Measurements from ENCODE around the gene ATP10B.

Gene ATP10B

DNA sequence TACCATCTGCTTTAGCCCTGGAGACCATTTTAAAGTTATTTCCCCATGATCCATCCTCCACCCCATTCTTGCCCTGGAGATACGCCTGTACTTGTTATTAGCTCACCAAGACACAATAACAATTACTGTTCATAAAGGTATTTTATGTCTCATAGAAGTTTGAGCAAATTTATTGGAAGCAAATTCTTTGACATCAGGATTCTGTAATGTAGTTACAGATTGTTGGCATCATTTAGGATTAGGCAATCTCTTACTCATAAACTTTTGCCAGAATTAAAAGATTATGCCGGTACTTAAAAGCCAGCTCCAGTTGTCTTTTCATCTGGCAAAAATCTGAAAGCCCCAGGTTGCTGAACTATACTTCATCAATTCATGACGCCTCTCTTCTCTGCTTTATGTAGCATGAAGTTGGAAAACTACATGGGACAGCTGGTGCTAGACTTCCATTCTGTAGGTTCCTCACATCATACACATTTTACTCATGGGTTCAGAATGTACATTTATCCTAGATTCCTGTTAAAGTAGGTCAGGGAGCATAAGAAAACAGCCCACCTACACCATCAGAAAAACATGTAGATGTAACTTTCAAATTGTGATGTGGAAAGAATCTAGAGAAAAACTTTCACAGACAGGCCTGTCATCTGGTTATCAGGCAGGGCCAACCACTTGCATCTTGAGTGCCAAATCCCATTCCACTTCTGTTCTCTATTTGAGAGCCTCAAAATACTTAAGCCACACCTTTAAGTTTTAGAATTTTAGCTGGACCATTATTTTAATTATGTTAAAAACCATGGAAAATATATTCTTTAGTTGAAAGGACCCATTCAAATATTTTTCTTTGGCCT is 14.0 kb downstream of the ATP10B start:
- TF ChIP-seq, protein P1, sequence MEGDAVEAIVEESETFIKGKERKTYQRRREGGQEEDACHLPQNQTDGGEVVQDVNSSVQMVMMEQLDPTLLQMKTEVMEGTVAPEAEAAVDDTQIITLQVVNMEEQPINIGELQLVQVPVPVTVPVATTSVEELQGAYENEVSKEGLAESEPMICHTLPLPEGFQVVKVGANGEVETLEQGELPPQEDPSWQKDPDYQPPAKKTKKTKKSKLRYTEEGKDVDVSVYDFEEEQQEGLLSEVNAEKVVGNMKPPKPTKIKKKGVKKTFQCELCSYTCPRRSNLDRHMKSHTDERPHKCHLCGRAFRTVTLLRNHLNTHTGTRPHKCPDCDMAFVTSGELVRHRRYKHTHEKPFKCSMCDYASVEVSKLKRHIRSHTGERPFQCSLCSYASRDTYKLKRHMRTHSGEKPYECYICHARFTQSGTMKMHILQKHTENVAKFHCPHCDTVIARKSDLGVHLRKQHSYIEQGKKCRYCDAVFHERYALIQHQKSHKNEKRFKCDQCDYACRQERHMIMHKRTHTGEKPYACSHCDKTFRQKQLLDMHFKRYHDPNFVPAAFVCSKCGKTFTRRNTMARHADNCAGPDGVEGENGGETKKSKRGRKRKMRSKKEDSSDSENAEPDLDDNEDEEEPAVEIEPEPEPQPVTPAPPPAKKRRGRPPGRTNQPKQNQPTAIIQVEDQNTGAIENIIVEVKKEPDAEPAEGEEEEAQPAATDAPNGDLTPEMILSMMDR (conservative IDR thresholded peaks at IDR 0.05) = no peak
- TF ChIP-seq ZFX (IDR thresholded peaks at IDR 0.05) = no peak
- H3K27ac ChIP-seq = no peak overlapping the region

DNA sequence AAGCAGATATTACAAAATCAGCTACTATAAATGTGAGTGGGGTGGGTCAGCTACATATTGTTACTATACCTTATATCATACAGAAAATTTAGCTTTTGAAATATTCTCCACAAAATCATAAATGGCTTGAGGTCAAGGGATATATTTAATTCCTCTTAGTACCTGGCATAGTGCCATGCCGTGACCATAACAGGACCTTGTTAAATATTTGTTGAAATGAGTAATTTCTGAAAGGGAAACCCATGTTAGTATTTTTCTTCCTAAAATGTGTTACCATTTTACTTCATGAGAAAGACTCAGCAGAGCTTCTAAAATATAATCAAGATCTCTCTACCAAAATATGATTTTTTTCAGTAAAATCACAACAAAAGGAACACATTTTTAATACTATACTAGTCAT is 14.8 kb downstream of the ATP10B start:
- TF ChIP-seq, protein P1 (conservative IDR thresholded peaks at IDR 0.05) = no peak
- TF ChIP-seq ZFX (IDR thresholded peaks at IDR 0.05) = no peak
- H3K27ac ChIP-seq = no peak overlapping the region

DNA sequence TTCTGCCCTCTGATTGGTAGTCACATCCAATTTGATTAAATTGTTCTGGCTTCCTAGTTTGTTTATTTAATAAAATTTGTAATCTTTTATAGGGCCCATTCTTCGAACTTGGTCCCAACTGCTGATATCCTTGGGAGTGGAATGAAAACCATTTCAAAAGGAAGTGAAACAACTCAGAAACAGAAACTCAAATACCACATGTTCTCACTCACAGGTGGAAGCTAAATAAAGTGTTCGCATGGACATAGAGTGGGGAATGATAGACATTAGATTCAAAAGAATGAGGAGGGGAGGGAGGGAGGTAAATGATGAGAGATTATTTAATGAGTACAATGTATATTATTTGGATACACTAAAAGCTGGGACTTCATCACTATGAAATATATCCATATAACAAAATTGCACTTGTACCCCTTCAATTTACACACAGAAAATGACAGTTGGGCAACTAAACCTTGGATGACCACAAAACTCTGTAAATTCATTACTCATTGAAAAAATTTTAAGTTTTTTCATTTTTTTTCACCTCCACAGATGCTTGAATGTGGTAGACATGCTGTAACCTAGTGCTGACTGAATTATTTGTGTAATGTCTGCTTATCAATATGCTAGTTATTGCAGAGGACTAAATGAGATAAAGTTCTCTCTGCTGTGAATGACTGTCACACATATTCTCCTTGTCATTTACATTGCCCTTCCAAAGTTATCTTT is 16.0 kb downstream of the ATP10B start:
- no peak overlapping the region for H3K27ac ChIP-seq
- TF ChIP-seq ZFX (IDR thresholded peaks at IDR 0.05) = no peak
- TF ChIP-seq, protein P1 (conservative IDR thresholded peaks at IDR 0.05) = no peak

GRCh38 chr5:160835376-160835775 is 16.6 kb downstream of the ATP10B start:
- TF ChIP-seq, protein P1 (conservative IDR thresholded peaks at IDR 0.05) = no peak
- no peak for TF ChIP-seq ZFX (IDR thresholded peaks at IDR 0.05)
- H3K27ac ChIP-seq = no peak overlapping the region

DNA sequence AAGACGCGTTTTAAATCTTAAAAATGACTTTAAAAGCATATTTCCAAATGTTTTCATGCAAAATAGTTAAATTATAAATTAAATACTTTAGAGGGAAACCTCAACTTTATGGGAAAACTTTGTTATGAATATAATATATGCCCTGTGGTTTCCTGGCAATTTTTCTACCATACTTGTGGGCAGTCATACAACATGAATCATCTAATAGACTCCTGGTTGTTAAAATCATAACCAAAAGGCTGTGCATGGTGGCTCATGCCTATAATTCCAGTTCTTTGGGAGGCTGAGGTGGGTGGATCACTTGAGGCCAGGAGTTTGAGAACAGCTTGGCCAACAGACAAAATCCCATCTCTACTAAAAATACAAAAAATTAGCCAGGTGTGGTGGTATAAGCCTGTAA is 18.2 kb downstream of the ATP10B start:
- no peak overlapping the region for H3K27ac ChIP-seq
- TF ChIP-seq, protein P1 (conservative IDR thresholded peaks at IDR 0.05) = no peak
- TF ChIP-seq ZFX (IDR thresholded peaks at IDR 0.05) = no peak

- no peak overlapping the region for H3K27ac ChIP-seq
- no peak for TF ChIP-seq ZFX (IDR thresholded peaks at IDR 0.05)
- TF ChIP-seq, protein P1 (conservative IDR thresholded peaks at IDR 0.05) = no peak
Observed at GRCh38 chr5:160831801-160832200, 20.2 kb downstream of the ATP10B start.
